GM12878 (cell line): Measurements from ENCODE around the gene SERPINB13. TPM values are rescaled to one million over a fixed set of nuclear protein-coding genes. Genes with fewer than 3 reads are reported as not detected.

ENCODE experiments used
- ATAC-seq: fragments of 200-7000 bp; cut with Tn5 transposase; 3 replicates; pipeline ENCODE4 v1.9.1; 2020; ENCODE audit warnings: mild to moderate bottlenecking, moderate library complexity
- BruUV-seq: library from RNA; stranded (reverse); fragments of 400-500 nt; replicated peaks from 2 replicates; lab custom pipeline; 2021; lab: Mats Ljungman, UMichigan
- CTCF ChIA-PET: fragments of 300-600 bp; sonication (Branson Sonifier 250); formaldehyde crosslinking; extraction: SDS; loops from one replicate; lab custom pipeline; 2021; ENCODE audit warnings: inconsistent platforms; lab: Yijun Ruan, JAX
- POLR2A ChIA-PET: fragments of 350-600 bp; formaldehyde crosslinking; extraction: SDS; loops from one replicate; lab custom pipeline; 2021; ENCODE audit warnings: inconsistent platforms; lab: Charles Lee
- RAD21 ChIA-PET: fragments of 300-600 bp; sonication (Branson Sonifier 250); formaldehyde crosslinking; loops from one replicate; lab custom pipeline; 2023; ENCODE audit warnings: antibody characterized with exemption; ENCODE audit not compliant: unreplicated experiment; lab: Charles Lee
- SMC1A ChIA-PET: fragments of 300-600 bp; sonication (Branson Sonifier 250); formaldehyde crosslinking; loops from one replicate; lab custom pipeline; 2023; ENCODE audit not compliant: unreplicated experiment, uncharacterized antibody; lab: Charles Lee
- DNase-seq: peaks from one replicate; pipeline ENCODE4 v3.0.0-alpha.2; 2011; ENCODE audit warnings: low read depth, low spot score
- FAIRE-seq: peaks from 3 replicates; lab custom pipeline; 2011; peaks lifted over from hg19 to GRCh38; lab: Jason Lieb, UNC
- H2AFZ ChIP-seq: 2 replicates; pipeline ENCODE4 v1.6.0; 2011; ENCODE audit warnings: low read depth, low read length, control low read depth; ENCODE audit not compliant: control insufficient read depth
- H3K27ac ChIP-seq: 2 replicates; pipeline ENCODE4 v1.5.1; 2011; ENCODE audit warnings: control low read depth; ENCODE audit not compliant: control insufficient read depth, insufficient read depth
- H3K27me3 ChIP-seq, 2 experiments: replicated peaks in 1 of 2; 2 replicates each; pipeline versions ENCODE4 v1.6.0 to v1.6.1; 2011; ENCODE audit warnings: low read length in 1 of 2; ENCODE audit not compliant: control insufficient read depth in 2 of 2, insufficient read depth in 2 of 2
- H3K36me3 ChIP-seq, 2 experiments: 2 replicates each; pipeline ENCODE4 v1.5.1; 2011; ENCODE audit warnings: low read length in 1 of 2; ENCODE audit not compliant: control insufficient read depth in 2 of 2, insufficient read depth in 2 of 2
- H3K4me1 ChIP-seq: 2 replicates; pipeline ENCODE4 v1.6.1; 2011; ENCODE audit warnings: mild to moderate bottlenecking, low read length, moderate library complexity, mixed read lengths; ENCODE audit not compliant: control insufficient read depth, insufficient read depth
- H3K4me2 ChIP-seq: 2 replicates; pipeline ENCODE4 v1.6.0; 2011; ENCODE audit warnings: control low read depth; ENCODE audit not compliant: control insufficient read depth, insufficient read depth
- H3K4me3 ChIP-seq: fragments of 200-600 bp; sonication (generic); 2 replicates; pipeline ENCODE4 v1.5.1; 2016
- H3K79me2 ChIP-seq: 2 replicates; pipeline ENCODE4 v1.6.0; 2011; ENCODE audit warnings: low read length; ENCODE audit not compliant: control insufficient read depth, insufficient read depth
- H3K9ac ChIP-seq: 2 replicates; pipeline ENCODE4 v1.8.0; 2011; ENCODE audit warnings: low read length, control low read depth, mixed read lengths; ENCODE audit not compliant: control insufficient read depth, insufficient read depth
- H3K9me3 ChIP-seq: replicated peaks from 3 replicates; pipeline ENCODE4 v1.5.1; 2011; ENCODE audit warnings: mild to moderate bottlenecking, low read length; ENCODE audit not compliant: control insufficient read depth, insufficient read depth
- H4K20me1 ChIP-seq: 2 replicates; pipeline ENCODE4 v1.6.0; 2011; ENCODE audit not compliant: control insufficient read depth, insufficient read depth
- BMI1 ChIP-seq: fragments of 450-650 bp; IDR thresholded peaks from 2 replicates; pipeline ENCODE4 v1.6.1; 2016; ENCODE audit warnings: mild to moderate bottlenecking, moderate library complexity, borderline replicate concordance
- E2F8 ChIP-seq: fragments of 450-650 bp; IDR thresholded peaks from 2 replicates; pipeline ENCODE4 v1.6.1; 2018; ENCODE audit warnings: mild to moderate bottlenecking, low read depth, moderate library complexity; ENCODE audit not compliant: partially characterized antibody
- GATAD2B ChIP-seq: fragments of 450-650 bp; conservative IDR thresholded peaks from 2 replicates; pipeline ENCODE4 v1.6.1; 2017; ENCODE audit warnings: low read depth, mild to moderate bottlenecking, moderate library complexity
- HSF1 ChIP-seq: fragments of 150-350 bp; IDR thresholded peaks from 2 replicates; pipeline ENCODE4 v1.6.1; 2014; ENCODE audit warnings: mild to moderate bottlenecking, low read depth, low read length
- NFYB ChIP-seq: IDR thresholded peaks from 2 replicates; pipeline ENCODE4 v1.6.1; 2011; ENCODE audit warnings: low read depth, mild to moderate bottlenecking, low read length, improper control_type of control experiment, moderate library complexity; ENCODE audit not compliant: insufficient read depth
- NR2C2 ChIP-seq: IDR thresholded peaks from 2 replicates; pipeline ENCODE4 v1.6.1; 2011; ENCODE audit warnings: borderline replicate concordance, low read depth; ENCODE audit not compliant: control insufficient read depth, insufficient read length
- POLR2AphosphoS2 ChIP-seq: IDR thresholded peaks from 2 replicates; pipeline ENCODE4 v1.6.1; 2011; ENCODE audit warnings: low read depth, mild to moderate bottlenecking, low read length, improper control_type of control experiment, moderate library complexity
- RBBP5 ChIP-seq: fragments of 200-600 bp; sonication (generic); conservative IDR thresholded peaks from 2 replicates; pipeline ENCODE4 v1.6.1; 2016
- RCOR1 ChIP-seq: conservative IDR thresholded peaks from 2 replicates; pipeline ENCODE4 v1.6.1; 2012; ENCODE audit warnings: low read depth, low read length, improper control_type of control experiment
- RFX5 ChIP-seq: IDR thresholded peaks from 2 replicates; pipeline ENCODE4 v1.6.1; 2011; ENCODE audit warnings: low read depth, low read length, improper control_type of control experiment
- TBL1XR1 ChIP-seq: IDR thresholded peaks from 2 replicates; pipeline ENCODE4 v1.6.1; 2012; ENCODE audit warnings: low read depth, low read length, improper control_type of control experiment
- TCF7 ChIP-seq: IDR thresholded peaks from 2 replicates; pipeline ENCODE4 v1.6.1; 2014; ENCODE audit warnings: antibody characterized with exemption, borderline replicate concordance
- ZNF217 ChIP-seq: fragments of 450-650 bp; IDR thresholded peaks from 2 replicates; pipeline ENCODE4 v1.6.1; 2017; ENCODE audit warnings: antibody characterized with exemption, mild to moderate bottlenecking
- ZNF687 ChIP-seq: fragments of 450-650 bp; IDR thresholded peaks from 2 replicates; pipeline ENCODE4 v1.6.1; 2017; ENCODE audit warnings: mild to moderate bottlenecking, moderate library complexity
- WGBS: methylation state at CpG from one replicate; pipeline ENCODE4 v1.1.6; 2016; ENCODE audit warnings: low lambda C conversion rate; ENCODE audit not compliant: insufficient replicate concordance, insufficient coverage; ENCODE audit errors: missing lambda C conversion rate; 5-methylcytosine and 5-hydroxymethylcytosine counted together
- in situ Hi-C: fragments of 300-500 bp; cut with MboI; formaldehyde crosslinking; loops from 9 replicates; pipeline ENCODE4 v1.14.3; 2018; ENCODE audit warnings: mixed read lengths
- intact Hi-C: fragments of 100-400 bp; cut with micrococcal nuclease; formaldehyde crosslinking; loops from one replicate; pipeline ENCODE4 v1.14.2; 2022; ENCODE audit not compliant: unreplicated experiment
- polyA plus RNA-seq, 11 experiments: library from polyadenylated mRNA; depleted of rRNA in 4 of 11; unstranded in 6 of 11; stranded (reverse) in 5 of 11; fragments of >200 nt; fragmentation: Nextera tagmentation in 4 of 11; fragmentation: Illumina TruSeq in 1 of 11; extraction: Ambion mirVana in 4 of 11; extraction: Trizol in 1 of 11; gene quantifications; 1 replicate in 1 of 11; 2 replicates in 10 of 11; pipeline versions ENCODE4 v1.2.1 to v1.2.3, GENCODE V29; 2011 to 2016; ENCODE audit warnings: inconsistent platforms in 2 of 11, missing spikeins in 2 of 11, low read depth in 1 of 11
- total RNA-seq, 4 experiments: library from RNA; depleted of rRNA in 3 of 4; stranded (reverse); fragments of >200 nt in 3 of 4; fragmentation: Illumina TruSeq in 1 of 4; extraction: Trizol in 1 of 4; gene quantifications; 2 replicates each; pipeline versions ENCODE4 v1.2.1 to v1.2.3, GENCODE V29; 2013 to 2021

Gene SERPINB13
- total and polyA plus RNA-seq, 10 of the 15 experiments (the other 5 are each of a cell fraction or from before 2014, with no cell fraction given): not detected

GRCh38 chr18:63590966-63591695 is 4.0 kb downstream of the SERPINB13 start:
- H3K36me3 ChIP-seq: no peaks in the 10 kb centered on the region
- no peak overlapping the region for H2AFZ ChIP-seq
- H3K27me3 ChIP-seq: peaks cover 0 to 3% of the 10 kb centered on the region in 2 experiments; a peak in 3 of 4 replicates
- FAIRE-seq (no peak), ATAC-seq (no peak), DNase-seq (no peak)
- no peaks in the 10 kb centered on the region for H3K4me1 ChIP-seq
- CTCF ChIA-PET: interaction anchor here (0.6 to 1.4 kb wide), 6 partner anchors 8 to 151 kb away, joined by 3 to 8 read pairs (median 4); no protein-coding TSS in a partner anchor
- H3K79me2 ChIP-seq: no peaks in the 10 kb centered on the region
- no peaks in the 10 kb centered on the region for H3K9me3 ChIP-seq
- POLR2A ChIA-PET: interaction anchor here (0.6 kb wide), 1 partner anchor 526 kb away, joined by 5 read pairs; no protein-coding TSS in a partner anchor
- SMC1A ChIA-PET: interaction anchor here (0.6 to 0.7 kb wide), 2 partner anchors 60 to 64 kb away, joined by 3 read pairs; no protein-coding TSS in a partner anchor
- no peak overlapping the region for H3K4me2 ChIP-seq
- no peak overlapping the region for H3K9ac ChIP-seq
- 1% methylated on average over 3 of the region's 3 CpGs for WGBS
- in situ Hi-C loops (no loop called here), intact Hi-C loops (no loop called here)
- BruUV-seq: no TSS peak
- no peak overlapping the region for H3K4me3 ChIP-seq
- no peak for TF ChIP-seq NFYB
- no peak for TF ChIP-seq POLR2AphosphoS2
- TF ChIP-seq TCF7: no peak
- no peak for TF ChIP-seq RFX5
- no peak for TF ChIP-seq ZNF217
- no peak for TF ChIP-seq TBL1XR1
- TF ChIP-seq NR2C2: no peak
- no peak for TF ChIP-seq E2F8
- TF ChIP-seq ZNF687: no peak
- TF ChIP-seq RCOR1: no peak
- TF ChIP-seq BMI1: no peak
- no peak for TF ChIP-seq GATAD2B
- no peak for TF ChIP-seq RBBP5
- no peak for TF ChIP-seq HSF1
- no peak overlapping the region for H3K27ac ChIP-seq
- no peaks in the 10 kb centered on the region for H4K20me1 ChIP-seq
- RAD21 ChIA-PET: interaction anchor here (1.6 kb wide), 1 partner anchor 14 kb away, joined by 5 read pairs; no protein-coding TSS in a partner anchor
